Measurements from ENCODE around the gene RARG.

- no peak for TF ChIP-seq POLR2AphosphoS5 (IDR thresholded peaks at IDR 0.05)
- TF ChIP-seq, protein P1, sequence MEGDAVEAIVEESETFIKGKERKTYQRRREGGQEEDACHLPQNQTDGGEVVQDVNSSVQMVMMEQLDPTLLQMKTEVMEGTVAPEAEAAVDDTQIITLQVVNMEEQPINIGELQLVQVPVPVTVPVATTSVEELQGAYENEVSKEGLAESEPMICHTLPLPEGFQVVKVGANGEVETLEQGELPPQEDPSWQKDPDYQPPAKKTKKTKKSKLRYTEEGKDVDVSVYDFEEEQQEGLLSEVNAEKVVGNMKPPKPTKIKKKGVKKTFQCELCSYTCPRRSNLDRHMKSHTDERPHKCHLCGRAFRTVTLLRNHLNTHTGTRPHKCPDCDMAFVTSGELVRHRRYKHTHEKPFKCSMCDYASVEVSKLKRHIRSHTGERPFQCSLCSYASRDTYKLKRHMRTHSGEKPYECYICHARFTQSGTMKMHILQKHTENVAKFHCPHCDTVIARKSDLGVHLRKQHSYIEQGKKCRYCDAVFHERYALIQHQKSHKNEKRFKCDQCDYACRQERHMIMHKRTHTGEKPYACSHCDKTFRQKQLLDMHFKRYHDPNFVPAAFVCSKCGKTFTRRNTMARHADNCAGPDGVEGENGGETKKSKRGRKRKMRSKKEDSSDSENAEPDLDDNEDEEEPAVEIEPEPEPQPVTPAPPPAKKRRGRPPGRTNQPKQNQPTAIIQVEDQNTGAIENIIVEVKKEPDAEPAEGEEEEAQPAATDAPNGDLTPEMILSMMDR (IDR thresholded peaks at IDR 0.05), result no peak
Measured at GRCh38 chr12:53224897-53225634, 6.9 kb downstream of the RARG start.

All from transverse colon (tissue), 4 donors.